K562 (cell line): ENCODE measurements around the gene CCDC172. TPM values are rescaled to one million over a fixed set of nuclear protein-coding genes. Genes with fewer than 3 reads are reported as not detected.

ENCODE experiments used
- polyA plus RNA-seq, 8 experiments: library from polyadenylated mRNA; depleted of rRNA in 4 of 8; stranded (reverse) in 5 of 8; unstranded in 3 of 8; fragments of >200 nt; fragmentation: Nextera tagmentation in 2 of 8; fragmentation: Illumina TruSeq in 1 of 8; extraction: Ambion mirVana in 2 of 8; extraction: Trizol in 1 of 8; gene quantifications; 2 replicates each; pipeline versions ENCODE4 v1.2.1 to v1.2.3, GENCODE V29; 2011 to 2014; ENCODE audit warnings: inconsistent platforms in 1 of 8, missing spikeins in 1 of 8
- small RNA-seq: library from RNA; depleted of rRNA; stranded (forward); fragments of <200 nt; gene quantifications from one replicate; pipeline ENCODE3, GENCODE V24; 2014
- total RNA-seq, 7 experiments: library from RNA; depleted of rRNA in 6 of 7; stranded (reverse); fragments of >200 nt in 6 of 7; fragmentation: Illumina TruSeq in 2 of 7; extraction: Trizol in 2 of 7; gene quantifications; 2 replicates each; pipeline versions ENCODE4 v1.2.1 to v1.2.3, GENCODE V29; 2011 to 2021; ENCODE audit warnings: low replicate concordance in 1 of 7

Gene CCDC172
- total and polyA plus RNA-seq, 9 of the 15 experiments (the other 6 are each of a cell fraction or from before 2014, with no cell fraction given), result not detected

Small RNA genes lying within 50 kb of the gene (small RNA-seq; reads per million reads assigned to genes)
- gene SNRPGP6, result not detected

Other genes starting within 250 kb of the CCDC172 start
- not detected in 2 replicates for gene GFRA1, start 51.2 kb upstream of the CCDC172 start, total RNA-seq (2014; rRNA removed)
- gene GFRA1, start 51.2 kb upstream of the CCDC172 start, total RNA-seq (2014; rRNA removed; fragmentation: Illumina TruSeq; extraction: Trizol), result not detected in 2 replicates
- not detected in 2 replicates for gene GFRA1, start 51.2 kb upstream of the CCDC172 start, total RNA-seq (2015; rRNA removed; fragmentation: Illumina TruSeq; extraction: Trizol)
- 0.04 TPM in 2 replicates for gene GFRA1, start 51.2 kb upstream of the CCDC172 start, total RNA-seq (2021)
- gene GFRA1, start 51.2 kb upstream of the CCDC172 start, polyA plus RNA-seq (2011; rRNA removed), result not detected in 2 replicates
- gene GFRA1, start 51.2 kb upstream of the CCDC172 start, polyA plus RNA-seq (2014; fragmentation: Illumina TruSeq; extraction: Trizol), result not detected in 2 replicates
- gene GFRA1, start 51.2 kb upstream of the CCDC172 start, polyA plus RNA-seq (2014; fragmentation: Nextera tagmentation; extraction: Ambion mirVana), result not detected
- gene GFRA1, start 51.2 kb upstream of the CCDC172 start, polyA plus RNA-seq (2014; rRNA removed), result not detected in 2 replicates
- gene PNLIPRP3, start 103.4 kb downstream of the CCDC172 start, total RNA-seq (2014; rRNA removed), result not detected in 2 replicates
- not detected in 2 replicates for gene PNLIPRP3, start 103.4 kb downstream of the CCDC172 start, total RNA-seq (2014; rRNA removed; fragmentation: Illumina TruSeq; extraction: Trizol)
- gene PNLIPRP3, start 103.4 kb downstream of the CCDC172 start, total RNA-seq (2015; rRNA removed; fragmentation: Illumina TruSeq; extraction: Trizol), result not detected in 2 replicates
- not detected in 2 replicates for gene PNLIPRP3, start 103.4 kb downstream of the CCDC172 start, total RNA-seq (2021)
- gene PNLIPRP3, start 103.4 kb downstream of the CCDC172 start, polyA plus RNA-seq (2011; rRNA removed), result not detected in 2 replicates
- not detected in 2 replicates for gene PNLIPRP3, start 103.4 kb downstream of the CCDC172 start, polyA plus RNA-seq (2014; fragmentation: Illumina TruSeq; extraction: Trizol)
- not detected for gene PNLIPRP3, start 103.4 kb downstream of the CCDC172 start, polyA plus RNA-seq (2014; fragmentation: Nextera tagmentation; extraction: Ambion mirVana)
- gene PNLIPRP3, start 103.4 kb downstream of the CCDC172 start, polyA plus RNA-seq (2014; rRNA removed), result not detected in 2 replicates
- not detected in 2 replicates for gene PNLIP, start 221.5 kb downstream of the CCDC172 start, total RNA-seq (2014; rRNA removed)
- gene PNLIP, start 221.5 kb downstream of the CCDC172 start, total RNA-seq (2014; rRNA removed; fragmentation: Illumina TruSeq; extraction: Trizol), result not detected in 2 replicates
- gene PNLIP, start 221.5 kb downstream of the CCDC172 start, total RNA-seq (2015; rRNA removed; fragmentation: Illumina TruSeq; extraction: Trizol), result not detected in 2 replicates
- gene PNLIP, start 221.5 kb downstream of the CCDC172 start, total RNA-seq (2021), result 0.69 and 1.1 TPM in 2 replicates
- gene PNLIP, start 221.5 kb downstream of the CCDC172 start, polyA plus RNA-seq (2011; rRNA removed), result not detected in 2 replicates
- not detected in 2 replicates for gene PNLIP, start 221.5 kb downstream of the CCDC172 start, polyA plus RNA-seq (2014; fragmentation: Illumina TruSeq; extraction: Trizol)
- not detected for gene PNLIP, start 221.5 kb downstream of the CCDC172 start, polyA plus RNA-seq (2014; fragmentation: Nextera tagmentation; extraction: Ambion mirVana)
- gene PNLIP, start 221.5 kb downstream of the CCDC172 start, polyA plus RNA-seq (2014; rRNA removed), result not detected in 2 replicates